CD4-positive, alpha-beta T cell treated with Interferon alpha-2 for 1 hour (primary cell): ENCODE measurements around the gene CCNL1.
"Not testable (repeated sequence)": the region's sequence is repeated elsewhere in the genome, so short reads cannot be mapped to it uniquely, and the experiment has no call there.

Source experiments
- DNase-seq, 2 donors: peaks; one replicate each; pipeline ENCODE4 v3.0.0-alpha.2; 2020 to 2022

Gene CCNL1

DNA sequence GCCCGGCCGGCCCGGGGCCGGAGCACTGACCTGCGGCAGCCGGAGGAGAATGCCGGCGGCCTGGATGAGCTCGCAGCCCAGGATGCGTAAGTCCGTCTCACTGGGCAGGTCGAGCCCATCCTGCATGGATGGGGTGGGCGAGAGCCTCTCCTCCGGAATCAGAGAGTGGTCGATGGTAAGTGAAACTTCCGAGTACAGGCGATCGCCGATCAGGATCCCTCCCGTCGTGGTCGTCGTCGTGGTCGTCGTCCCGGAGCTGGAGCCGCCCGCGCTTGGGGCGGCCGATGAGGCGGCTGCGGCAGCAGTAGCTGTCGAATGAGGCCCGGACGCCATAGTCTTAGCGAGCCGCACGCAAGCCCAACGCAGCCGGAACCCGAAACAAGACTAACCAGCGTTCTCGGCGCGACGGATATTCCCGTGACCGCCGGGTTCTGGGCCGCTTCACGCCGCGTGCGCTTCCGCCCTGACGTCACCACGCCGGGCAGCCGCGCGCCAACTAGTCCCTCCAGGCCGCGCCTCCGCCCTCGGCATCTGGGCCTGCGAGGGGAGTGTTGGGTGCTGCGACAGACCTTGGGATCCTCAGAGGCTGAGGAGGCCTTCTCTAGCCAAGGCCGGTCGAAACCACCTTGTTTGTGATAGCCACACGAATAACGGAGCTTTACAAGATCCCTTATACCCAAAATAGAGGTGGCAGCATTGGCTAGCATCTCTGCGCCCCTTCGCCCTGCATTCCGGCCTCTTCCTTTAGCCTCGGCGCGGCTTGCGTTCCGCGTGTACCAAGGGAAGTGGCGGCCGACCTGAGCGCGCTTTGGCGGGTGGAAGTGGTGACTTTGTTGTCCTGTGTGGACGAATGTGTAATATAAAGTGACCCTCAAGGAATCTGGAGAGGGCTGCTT lies at the start of gene CCNL1:
CCNL1 (minus strand) TSS at position 386 of the 896 bp plus-strand sequence; CDS start at position 333, 53 bp downstream.
- peak; percentile 96 to 98 for DNase-seq

DNA sequence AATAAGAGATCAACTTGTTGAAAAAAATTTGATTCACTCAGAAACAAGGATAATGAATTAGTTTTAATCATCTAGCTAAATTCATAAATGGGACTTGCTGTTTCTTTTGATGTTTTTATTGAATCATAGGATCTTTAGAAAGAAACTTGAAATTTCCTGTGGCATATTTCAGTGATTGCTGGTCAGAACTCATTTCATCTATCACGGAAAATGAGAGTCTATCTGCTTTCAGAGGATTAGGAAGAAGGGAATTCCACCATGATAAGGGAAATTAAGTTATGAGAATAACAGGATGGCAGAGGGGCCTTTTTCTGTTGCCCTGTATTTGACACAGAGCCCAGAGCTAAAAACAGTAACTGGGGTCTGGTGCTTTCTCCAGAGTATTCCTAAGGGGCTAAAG lies 44.9 kb upstream of the CCNL1 start:
- DNase-seq: no peak

DNA sequence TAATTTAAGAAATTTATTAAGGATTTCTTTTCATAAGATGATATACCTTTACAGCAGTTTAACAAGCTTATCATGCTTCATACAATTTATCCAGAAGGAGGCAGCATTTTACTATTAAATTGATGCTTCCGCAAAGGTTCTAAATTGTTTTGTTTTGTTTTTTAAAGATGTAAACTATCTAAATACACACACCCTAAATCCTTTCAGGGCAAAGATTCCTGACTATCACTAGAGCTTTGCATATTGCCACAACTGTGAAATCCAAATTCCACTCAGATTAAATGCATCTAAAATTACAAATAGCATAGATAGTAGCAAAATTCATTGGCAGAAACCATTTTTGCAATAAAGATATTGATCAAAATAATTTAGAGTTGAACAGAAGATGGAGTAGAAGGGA lies 44.5 kb upstream of the CCNL1 start:
- DNase-seq: no peak

DNA sequence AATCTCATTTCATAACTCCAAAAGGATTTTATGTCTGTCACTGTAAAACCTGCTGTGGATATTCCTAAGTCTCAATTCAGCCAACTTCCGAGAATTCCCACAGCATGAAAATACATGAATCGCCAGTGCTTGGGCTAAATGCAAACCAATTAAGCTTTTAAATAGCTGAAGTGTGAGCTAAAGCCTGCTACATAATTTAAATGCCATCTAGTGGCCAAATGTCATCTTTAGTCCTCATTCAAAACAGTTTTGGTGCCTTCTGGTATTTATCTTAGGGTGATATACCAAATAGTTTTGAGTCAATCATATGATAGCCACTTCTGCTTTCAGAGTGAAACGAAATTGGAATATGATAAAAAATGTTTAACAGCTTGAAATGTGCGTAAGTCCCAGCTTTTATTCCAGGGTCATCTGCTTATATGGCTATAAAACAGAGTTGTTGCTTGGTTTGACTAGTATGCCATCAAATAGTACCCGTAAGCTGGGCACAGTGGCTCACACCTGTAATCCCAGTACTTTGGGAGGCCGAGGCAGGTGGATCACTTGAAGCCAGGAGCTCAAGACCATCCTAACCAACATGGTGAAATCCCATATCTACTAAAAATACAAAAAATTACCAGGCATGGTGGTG lies 41.8 kb upstream of the CCNL1 start:
- DNase-seq: peak in 1 of 2 donors; percentile 57

DNA sequence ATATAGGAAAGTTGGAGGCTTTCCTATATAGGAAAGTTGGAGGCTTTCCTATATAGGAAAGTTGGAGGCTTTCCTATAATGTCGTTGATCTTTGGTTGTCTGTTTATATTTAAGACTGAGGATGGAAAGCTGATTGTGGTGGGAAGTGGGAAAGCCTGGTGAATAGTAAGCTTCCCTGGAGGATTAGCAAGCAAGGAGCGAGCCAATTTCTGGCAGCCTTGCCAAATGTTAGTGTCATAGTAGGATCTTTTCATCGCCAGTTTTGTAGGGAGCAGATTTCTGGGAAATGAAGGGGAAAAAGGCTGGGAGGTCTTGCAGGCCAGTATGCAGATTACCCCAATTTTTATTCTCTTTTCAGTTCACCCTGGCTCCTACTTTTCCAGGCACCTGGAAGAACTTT lies 39.9 kb upstream of the CCNL1 start:
- DNase-seq: no peak

DNA sequence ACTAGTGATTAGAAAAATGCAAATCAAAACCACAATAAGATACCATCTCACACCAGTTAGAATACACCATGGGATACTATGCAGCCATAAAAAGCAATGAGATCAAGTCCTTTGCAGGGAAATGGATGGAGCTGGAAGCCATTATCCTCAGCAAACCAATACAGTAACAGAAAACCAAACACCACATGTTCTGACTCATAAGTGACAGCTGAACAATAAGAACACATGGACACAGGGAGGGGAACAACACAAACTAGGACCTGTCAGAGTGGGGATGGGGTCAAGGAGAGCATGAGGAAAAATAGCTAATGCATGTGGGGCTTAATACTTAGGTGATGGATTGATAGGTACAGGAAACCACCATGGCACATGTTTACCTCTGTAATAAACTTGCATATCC lies 36.0 kb upstream of the CCNL1 start:
- DNase-seq: no peak

DNA sequence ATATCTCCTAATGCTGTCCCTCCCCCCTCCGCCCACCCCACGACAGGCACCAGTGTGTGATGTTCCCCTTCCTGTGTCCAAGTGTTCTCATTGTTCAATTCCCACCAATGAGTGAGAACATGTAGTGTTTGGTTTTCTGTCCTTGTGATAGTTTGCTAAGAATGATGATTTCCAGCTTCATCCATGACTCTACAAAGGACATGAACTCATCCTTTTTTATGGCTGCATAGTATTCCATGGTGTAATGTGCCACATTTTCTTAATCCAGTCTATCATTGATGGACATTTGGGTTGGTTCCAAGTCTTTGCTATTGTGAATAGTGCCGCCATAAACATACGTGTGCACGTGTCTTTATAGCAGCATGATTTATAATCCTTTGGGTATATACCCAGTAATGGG lies 31.2 kb upstream of the CCNL1 start:
- DNase-seq: not testable (repeated sequence)

DNA sequence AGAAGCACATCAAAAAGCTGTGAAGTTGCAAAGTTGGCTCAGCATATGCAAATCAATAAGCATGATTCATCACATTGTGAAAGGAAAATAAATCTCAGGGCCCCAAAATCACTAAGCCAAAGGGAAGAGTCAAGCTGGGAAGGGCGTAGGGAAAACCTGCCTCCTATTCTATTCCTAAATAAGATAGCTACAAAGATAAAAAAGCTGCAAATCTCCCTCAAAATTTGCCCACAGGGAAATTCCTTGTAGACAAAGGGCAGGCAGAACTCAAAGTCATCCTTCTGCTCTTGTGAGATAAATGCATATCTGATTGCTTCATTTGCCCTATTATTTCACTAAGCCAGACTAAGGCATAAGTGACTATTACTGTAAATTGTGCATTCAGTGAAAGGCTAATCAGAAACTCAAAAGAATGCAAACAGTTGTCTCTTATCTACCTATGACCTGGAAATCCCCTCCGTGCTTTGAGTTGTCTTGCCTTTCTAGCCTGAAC lies 30.5 kb upstream of the CCNL1 start:
- no peak for DNase-seq

DNA sequence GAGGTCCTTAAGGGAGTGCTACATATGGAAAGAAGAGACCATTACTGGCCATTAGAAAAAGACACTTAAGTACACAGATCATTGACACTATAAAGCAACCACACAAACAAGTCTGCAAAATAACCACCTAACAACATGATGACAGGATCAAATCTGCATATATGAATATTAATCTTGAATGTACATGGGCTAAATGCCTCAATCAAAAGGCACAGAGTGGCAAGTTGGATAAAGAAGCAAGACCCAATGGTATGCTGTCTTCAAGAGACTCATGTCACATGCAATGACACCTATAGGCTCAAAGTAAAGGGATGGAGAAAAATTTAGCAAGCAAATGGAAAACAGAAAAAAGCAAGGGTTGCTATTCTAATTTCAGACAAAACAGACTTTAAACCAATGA lies 28.4 kb upstream of the CCNL1 start:
- no peak for DNase-seq

DNA sequence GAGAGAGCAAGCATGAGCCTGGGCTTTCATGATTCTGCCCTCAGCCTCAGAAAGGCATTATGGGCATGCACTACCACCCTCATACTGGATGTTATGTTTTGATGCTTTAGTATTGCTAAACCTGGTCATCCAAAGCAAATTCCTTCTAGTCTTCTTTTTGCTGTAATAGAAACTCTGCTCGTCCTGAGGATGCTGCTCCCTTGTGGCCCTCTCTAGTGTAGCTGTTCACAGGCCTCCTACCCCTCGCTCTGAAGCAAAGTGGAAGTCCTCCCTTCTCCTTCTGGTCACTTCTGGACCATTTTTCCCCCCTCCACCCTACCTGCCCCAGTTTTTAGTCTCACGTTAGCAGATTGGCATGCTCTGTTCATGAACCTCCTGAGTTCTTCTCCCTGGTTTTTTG lies 22.9 kb upstream of the CCNL1 start:
- DNase-seq: no peak

DNA sequence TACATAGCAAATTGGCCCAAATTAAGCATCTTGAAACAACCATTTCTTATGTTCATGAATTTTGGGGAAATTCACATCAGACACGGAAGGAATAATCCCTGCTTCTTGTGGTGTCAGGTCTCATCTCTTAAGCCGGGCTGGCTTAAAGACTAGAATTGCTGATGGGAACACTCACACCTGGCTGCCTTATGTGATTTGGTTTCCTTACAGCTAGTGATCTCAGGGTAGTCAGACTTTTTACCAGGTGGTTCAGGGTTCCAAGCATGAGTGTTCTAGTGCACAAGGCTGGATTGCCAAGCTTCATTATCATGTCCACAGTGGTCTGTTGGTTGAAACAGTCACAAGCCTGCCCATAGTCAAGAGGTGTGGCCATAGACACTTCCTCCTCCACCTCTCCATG lies 20.3 kb upstream of the CCNL1 start:
- DNase-seq: no peak

DNA sequence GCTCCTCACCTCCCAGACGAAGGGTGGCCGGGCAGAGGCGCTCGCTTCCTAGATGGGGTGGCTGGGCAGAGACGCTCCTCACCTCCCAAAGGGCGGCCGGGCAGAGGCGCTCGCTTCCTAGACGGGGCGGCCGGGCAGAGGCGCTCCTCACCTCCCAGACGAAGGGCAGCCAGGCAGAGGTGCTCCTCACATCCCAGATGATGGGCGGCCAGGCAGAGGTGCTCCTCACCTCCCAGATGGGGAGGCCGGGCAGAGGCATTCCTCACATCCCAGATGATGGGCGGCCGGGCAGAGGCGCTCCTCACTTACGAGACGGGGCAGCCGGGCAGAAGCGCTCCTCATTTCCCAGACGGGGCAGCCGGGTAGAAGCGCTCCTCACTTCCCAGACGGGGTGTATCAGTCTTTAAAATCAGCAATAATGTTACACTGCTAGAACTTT lies 19.4 kb upstream of the CCNL1 start:
- no peak for DNase-seq

DNA sequence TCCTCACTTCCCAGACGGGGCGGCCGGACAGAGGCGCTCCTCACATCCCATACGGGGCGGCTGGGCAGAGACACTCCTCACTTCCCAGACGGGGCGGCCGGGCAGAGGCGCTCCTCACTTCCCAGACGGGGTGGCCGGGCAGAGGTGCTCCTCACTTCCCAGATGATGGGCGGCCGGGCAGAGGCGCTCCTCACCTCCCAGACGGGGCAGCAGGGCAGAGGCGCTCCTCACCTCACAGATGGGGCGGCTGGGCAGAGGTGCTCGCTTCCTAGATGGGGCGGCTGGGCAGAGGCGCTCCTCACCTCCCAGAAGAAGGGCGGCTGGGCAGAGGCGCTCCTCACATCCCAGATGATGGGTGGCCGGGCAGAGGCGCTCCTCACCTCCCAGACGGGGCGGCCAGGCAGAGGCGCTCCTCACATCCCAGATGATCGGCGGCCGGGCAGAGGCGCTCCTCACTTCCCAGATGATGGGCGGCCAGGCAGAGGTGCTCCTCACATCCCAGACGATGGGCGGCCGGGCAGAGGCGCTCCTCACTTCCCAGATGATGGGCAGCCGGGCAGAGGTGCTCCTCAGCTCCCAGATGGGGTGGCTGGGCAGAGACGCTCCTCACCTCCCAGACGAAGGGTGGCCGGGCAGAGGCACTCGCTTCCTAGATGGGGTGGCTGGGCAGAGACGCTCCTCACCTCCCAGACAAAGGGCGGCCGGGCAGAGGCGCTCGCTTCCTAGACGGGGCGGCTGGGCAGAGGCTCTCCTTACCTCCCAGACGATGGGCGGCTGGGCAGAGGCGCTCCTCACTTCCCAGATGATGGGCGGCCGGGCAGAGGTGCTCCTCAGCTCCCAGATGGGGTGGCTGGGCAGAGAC lies 18.8 kb upstream of the CCNL1 start:
- DNase-seq: not testable (repeated sequence)

DNA sequence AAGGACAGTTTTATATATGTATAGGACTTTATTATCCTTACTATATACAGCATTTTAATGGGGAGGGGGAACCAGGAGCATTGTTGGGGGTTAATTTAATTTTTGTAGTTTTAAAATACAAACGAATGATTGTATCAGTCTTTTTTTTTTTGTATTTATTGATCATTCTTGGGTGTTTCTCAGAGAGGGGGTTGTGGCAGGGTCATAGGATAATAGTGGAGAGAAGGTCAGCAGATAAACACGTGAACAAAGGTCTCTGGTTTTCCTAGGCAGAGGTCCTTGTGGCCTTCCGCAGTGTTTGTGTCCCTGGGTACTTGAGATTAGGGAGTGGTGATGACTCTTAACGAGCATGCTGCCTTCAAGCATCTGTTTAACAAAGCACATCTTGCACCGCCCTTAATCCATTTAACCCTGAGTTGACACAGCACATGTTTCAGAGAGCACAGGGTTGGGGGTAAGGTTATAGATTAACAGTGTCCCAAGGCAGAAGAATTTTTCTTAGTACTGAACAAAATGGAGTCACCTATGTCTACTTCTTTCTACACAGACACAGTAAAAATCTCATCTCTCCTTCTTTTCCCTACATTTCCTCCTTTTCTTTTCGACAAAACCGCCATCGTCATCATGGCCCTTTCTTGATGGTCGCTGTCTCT lies 18.0 kb upstream of the CCNL1 start:
- not testable (repeated sequence) for DNase-seq

DNA sequence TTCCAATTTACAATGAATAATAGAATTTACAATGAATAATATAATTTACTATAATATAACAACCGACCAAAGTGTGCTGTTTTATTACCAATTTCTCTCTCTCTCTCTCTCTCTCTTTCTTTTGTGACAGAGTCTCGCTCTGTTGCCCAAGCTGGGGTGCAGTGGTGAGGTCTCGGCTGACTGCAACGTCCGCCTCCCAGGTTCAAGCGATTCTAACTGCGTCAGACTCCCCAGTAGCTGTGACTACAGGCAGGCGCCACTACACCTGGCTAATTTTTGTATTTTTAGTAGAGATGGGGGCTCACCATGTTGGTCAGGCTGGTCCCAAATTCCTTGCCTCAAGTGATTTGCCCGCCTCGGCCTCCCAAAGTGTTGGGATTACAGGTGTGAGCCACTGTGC lies 17.0 kb upstream of the CCNL1 start:
- DNase-seq: no peak

DNA sequence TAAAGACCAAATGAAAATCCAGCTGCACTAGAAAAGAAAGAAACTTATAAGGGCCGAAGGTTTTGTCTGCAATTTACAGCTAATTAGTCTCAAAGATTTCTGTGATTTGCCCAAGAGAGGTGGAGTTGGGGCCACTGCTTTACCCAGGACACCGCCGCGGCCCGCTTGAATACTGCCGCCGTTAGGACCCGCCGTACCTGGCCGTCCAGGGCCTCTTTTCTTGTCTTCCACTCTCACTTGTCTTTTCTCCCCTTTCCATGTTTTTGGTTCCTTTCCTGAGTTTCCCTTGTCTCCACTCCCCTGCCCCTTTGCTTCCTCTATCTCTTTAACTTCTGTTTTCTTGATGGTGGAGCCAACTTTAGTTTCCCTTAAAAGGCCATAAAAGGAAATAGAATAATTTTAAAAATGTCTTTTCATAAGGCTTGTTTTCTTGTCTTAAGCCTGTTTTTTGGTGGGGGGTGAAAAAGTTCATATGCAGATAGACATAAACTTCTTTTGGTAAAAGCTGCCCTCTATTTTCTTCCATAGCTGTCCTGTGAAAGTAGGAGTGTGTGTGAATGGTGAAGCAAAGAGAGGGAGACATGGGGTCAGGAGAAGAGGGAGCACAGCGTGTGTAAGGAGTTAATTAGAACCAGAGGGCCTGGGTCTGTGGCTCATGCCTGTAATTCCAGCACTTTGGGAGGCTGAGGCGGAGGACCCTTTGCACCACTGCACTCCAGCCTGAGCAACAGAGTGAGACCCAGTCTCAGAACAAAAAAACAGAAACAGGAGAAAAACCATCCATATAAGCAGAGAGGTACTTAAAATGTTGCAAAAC lies 16.0 kb upstream of the CCNL1 start:
- DNase-seq: peak; percentile 19 to 45

DNA sequence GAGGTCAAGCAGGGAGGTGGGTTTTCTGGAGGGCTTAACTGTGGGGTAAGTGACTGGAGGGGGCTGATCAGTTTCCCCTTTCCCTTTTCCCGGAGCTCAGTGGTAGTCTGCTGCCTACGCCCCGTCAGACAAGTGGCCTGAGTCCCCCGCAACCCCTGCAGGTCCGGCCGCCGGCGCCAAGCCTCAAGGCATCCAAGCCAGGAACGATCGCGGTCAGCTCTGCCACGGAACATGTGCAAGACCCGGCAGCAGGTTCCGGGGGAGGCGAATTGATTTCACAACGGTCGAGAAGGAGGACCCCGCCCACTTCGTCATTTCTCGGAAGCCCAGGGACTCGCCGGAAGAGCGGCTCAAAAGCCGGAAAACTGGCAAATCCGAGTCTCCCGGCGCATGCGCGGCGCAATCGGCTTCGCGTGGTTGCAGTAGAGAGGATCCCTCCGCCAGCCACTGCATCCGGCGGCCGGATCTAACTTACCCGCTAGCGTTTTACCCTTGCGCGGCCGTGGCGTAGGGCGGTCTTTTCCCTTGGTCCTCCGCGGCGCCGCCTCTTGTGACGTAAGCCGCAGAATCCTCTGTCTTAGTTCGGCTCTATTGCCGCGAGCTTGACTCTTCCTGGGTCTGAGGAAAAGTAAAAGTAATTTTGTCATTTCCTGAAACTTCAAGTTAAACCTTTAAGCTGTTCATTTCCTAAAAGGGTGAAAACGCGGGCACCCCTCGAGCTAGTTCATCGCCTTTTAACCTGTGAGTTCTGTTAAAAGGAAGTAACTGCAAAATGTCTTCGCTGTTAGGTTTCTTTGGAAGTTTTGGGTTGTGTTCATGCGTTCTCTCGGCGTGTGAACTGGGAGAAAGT lies 14.9 kb upstream of the CCNL1 start:
- DNase-seq: peak; percentile 99 to 100

DNA sequence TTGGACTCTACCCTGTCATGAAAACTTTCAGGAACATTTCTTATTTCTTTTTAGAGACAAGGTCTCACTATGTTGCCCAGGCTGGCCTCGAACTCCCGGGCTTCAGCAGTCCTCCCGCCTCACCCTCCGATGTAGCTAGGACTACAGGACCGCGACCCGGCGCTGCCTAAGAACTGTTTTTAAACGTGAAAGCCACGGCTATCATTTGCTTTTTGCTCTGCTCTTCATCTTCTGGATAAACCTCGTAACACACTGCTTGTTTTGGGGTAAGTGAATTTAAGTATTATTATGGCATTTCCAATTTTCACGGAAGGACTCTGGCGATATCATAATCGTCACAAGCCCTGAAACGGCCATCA lies 14.3 kb upstream of the CCNL1 start:
- no peak for DNase-seq

DNA sequence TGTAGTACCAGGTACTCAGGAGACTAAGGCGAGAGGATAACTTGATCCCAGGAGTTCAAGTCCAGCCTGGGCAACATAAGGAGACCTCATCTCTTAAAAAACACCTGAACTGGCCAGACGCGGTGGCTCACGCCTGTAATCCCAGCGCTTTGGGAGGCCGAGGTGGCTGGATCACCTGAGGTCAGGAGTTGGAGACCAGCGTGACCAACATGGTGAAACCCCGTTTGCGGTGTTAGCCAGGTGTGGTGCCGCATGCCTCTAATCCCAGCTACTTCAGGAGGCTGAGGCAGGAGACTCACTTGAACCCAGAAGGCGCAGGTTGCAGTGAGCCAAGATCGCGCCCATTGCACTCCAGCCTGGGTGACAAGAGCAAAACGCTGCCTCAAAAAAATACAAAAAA lies 13.4 kb upstream of the CCNL1 start:
- DNase-seq: not testable (repeated sequence)

DNA sequence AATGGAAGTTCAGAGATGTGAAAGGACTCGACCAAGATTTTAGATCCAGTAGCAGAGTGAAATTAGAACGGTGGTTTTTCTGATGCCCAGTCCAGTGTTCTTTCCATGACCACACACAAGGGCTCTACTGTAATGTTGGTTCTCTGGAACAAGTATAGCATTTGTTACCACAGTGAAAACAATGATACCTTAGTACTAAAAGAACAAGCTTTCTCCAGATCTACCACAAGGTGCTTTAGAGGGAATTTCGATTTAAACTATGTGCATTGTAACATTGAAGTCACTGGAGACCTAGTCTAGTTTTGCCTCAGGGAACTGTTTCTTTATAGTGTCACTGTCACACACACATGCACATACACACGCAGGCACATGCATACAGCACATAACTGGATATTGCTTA lies 12.8 kb upstream of the CCNL1 start:
- DNase-seq: no peak

DNA sequence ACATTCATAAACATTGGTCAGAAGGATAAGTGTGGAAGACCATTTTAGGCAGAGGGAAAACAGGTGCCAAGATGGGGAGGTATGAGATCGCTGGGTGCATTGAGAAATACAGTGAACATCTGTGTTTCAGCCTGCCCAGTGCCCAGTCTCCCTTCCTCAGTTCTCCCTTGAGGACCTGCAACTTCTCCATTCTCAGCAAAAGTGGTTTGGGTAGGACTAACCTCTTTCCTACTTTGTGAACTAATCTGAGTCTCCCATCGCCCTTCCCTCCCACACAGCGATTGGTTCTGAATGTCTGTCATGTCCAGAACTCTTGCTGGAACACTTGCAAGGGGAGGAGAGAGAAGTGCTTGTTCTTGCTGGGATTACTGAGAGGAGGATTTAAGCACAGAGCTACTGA lies 10.9 kb upstream of the CCNL1 start:
- no peak for DNase-seq
